Astrocyte of the spinal cord (primary cell): ENCODE data around the gene HACD2.

Experiments
- DNase-seq: peaks from one replicate; pipeline ENCODE4 v3.0.0; 2011; ENCODE audit warnings: low read depth, low spot score
- H3K4me3 ChIP-seq: 2 replicates; pipeline ENCODE4 v1.5.1; 2011; ENCODE audit warnings: low read depth, mild to moderate bottlenecking, low read length, moderate library complexity
- in situ Hi-C: cut with HindIII; loops from 2 replicates; pipeline ENCODE4 v1.10.0; 2017; ENCODE audit warnings: low sequenced_read_pairs
- TF ChIP-seq, protein P1 (sequence below): IDR thresholded peaks from 2 replicates; pipeline ENCODE4 v1.5.1; 2012; ENCODE audit warnings: low read depth, mild to moderate bottlenecking, low read length, inconsistent platforms

Gene HACD2

GRCh38 chr3:123522320-123523022 is 62.4 kb downstream of the HACD2 start:
- H3K4me3 ChIP-seq, result no peak overlapping the region
- in situ Hi-C loops, result no loop called here
- TF ChIP-seq, protein P1, sequence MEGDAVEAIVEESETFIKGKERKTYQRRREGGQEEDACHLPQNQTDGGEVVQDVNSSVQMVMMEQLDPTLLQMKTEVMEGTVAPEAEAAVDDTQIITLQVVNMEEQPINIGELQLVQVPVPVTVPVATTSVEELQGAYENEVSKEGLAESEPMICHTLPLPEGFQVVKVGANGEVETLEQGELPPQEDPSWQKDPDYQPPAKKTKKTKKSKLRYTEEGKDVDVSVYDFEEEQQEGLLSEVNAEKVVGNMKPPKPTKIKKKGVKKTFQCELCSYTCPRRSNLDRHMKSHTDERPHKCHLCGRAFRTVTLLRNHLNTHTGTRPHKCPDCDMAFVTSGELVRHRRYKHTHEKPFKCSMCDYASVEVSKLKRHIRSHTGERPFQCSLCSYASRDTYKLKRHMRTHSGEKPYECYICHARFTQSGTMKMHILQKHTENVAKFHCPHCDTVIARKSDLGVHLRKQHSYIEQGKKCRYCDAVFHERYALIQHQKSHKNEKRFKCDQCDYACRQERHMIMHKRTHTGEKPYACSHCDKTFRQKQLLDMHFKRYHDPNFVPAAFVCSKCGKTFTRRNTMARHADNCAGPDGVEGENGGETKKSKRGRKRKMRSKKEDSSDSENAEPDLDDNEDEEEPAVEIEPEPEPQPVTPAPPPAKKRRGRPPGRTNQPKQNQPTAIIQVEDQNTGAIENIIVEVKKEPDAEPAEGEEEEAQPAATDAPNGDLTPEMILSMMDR, result no peak
- DNase-seq, result no peak

DNA sequence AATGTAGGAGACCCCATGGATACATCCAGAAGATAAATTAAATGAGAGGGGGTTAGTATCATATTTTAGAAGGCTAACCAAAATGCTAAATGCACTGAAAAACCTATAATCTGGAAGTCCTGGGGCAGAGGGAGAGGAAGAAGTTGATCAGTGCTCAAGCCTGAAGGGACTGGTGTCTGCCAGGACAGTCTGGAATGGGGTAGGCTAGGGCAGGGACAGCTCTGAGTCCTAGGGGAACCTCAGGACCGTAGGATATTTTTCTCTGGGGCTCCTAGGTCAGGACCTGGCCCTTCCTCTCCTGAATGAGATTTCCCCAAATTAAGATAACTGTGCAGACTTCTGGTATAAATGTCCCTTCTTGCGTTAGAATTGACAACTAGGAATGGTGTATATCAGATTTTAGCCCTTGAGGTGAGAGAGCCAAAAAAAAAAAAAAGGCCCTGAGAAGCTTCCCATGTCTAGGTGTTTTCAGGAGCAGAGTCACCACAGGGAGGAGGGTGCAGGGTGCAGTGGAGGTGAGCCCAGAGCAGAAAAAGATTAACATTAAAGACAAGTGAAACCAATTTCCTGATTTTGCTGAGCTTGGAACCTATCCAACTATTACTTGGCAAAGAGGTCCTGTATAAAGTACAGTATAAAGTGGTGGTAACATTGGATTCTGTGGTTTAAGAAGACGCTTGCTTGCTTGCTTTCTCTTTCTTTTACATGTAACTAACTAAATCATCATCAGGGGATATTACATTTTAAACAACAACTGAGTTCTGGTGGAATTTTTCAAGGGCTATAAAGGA is 63.5 kb downstream of the HACD2 start:
- in situ Hi-C loops, result no loop called here
- DNase-seq, result peak; percentile 40
- H3K4me3 ChIP-seq, result no peak overlapping the region
- TF ChIP-seq, protein P1, result no peak

GRCh38 chr3:123520656-123521055 is 64.2 kb downstream of the HACD2 start:
- in situ Hi-C loops, result no loop called here
- TF ChIP-seq, protein P1, result no peak

GRCh38 chr3:123518892-123519485 is 65.9 kb downstream of the HACD2 start:
- H3K4me3 ChIP-seq, result no peak overlapping the region
- in situ Hi-C loops, result no loop called here
- TF ChIP-seq, protein P1, result no peak
- DNase-seq, result no peak

More at GRCh38 chr3:123520656-123521055, 64.2 kb downstream of the HACD2 start:
- no peak for DNase-seq
- H3K4me3 ChIP-seq, result no peak overlapping the region

GRCh38 chr3:123511726-123512125 is 73.1 kb downstream of the HACD2 start:
- in situ Hi-C loops, result no loop called here
- TF ChIP-seq, protein P1, result no peak
- no peak for DNase-seq
- no peak overlapping the region for H3K4me3 ChIP-seq

DNA sequence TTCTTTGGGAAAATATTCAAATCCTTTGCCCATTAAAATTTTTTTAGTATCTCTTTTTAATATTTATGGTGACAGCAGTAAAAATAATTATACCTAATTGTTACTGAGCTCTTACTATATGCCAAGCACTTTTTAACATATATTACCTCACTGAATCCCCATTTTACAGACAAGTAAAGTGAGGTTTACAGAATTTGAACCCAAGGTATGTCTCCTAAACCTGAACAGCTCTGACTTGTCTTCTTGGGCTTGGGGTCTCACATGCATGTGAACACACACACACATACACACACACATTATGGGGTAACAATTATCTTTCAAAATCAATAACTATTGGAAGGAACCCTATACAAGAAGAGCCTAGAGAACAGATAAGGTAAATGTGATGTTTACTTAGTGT is 73.8 kb downstream of the HACD2 start:
- in situ Hi-C loops, result no loop called here
- DNase-seq, result no peak
- no peak overlapping the region for H3K4me3 ChIP-seq
- TF ChIP-seq, protein P1, result no peak
